HFF-Myc (cell line): ENCODE data around the gene FCMR.

ENCODE experiments used
- DNase-seq: peaks from one replicate; pipeline ENCODE4 v3.0.0-alpha.2; 2011; ENCODE audit warnings: low read depth; ENCODE audit errors: extremely low read depth
- H3K4me3 ChIP-seq: replicated peaks from 2 replicates; pipeline ENCODE4 v1.5.1; 2011; ENCODE audit warnings: low read depth, mild to moderate bottlenecking, control low read depth, low read length
- TF ChIP-seq, protein P1 (sequence below): IDR thresholded peaks from 2 replicates; pipeline ENCODE4 v1.5.1; 2012; ENCODE audit warnings: mild to moderate bottlenecking, low read depth, low read length, control low read depth; ENCODE audit errors: missing control alignments

FCMR gene

DNA sequence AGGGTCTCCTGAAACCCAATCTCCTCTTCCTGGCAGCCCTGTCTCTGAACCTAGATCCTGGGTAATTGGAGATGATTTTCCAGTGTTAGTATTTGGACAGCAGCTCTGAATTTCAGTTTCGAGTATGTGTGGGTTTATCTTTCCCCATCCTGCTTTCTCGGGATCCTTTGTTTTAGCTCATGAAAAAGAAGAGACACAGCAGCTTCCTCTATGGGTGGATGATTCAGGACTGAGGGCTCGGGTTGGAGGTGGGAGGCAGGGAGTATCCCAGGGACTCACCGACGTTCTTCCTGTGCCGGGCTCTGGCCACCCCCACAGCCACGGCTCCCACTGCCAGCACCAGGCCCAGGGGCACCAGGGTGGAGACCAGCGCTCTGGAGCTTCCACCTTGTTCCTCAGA is 10.4 kb upstream of the FCMR start:
- TF ChIP-seq, protein P1, sequence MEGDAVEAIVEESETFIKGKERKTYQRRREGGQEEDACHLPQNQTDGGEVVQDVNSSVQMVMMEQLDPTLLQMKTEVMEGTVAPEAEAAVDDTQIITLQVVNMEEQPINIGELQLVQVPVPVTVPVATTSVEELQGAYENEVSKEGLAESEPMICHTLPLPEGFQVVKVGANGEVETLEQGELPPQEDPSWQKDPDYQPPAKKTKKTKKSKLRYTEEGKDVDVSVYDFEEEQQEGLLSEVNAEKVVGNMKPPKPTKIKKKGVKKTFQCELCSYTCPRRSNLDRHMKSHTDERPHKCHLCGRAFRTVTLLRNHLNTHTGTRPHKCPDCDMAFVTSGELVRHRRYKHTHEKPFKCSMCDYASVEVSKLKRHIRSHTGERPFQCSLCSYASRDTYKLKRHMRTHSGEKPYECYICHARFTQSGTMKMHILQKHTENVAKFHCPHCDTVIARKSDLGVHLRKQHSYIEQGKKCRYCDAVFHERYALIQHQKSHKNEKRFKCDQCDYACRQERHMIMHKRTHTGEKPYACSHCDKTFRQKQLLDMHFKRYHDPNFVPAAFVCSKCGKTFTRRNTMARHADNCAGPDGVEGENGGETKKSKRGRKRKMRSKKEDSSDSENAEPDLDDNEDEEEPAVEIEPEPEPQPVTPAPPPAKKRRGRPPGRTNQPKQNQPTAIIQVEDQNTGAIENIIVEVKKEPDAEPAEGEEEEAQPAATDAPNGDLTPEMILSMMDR = no peak
- H3K4me3 ChIP-seq = no peak overlapping the region
- no peak for DNase-seq

DNA sequence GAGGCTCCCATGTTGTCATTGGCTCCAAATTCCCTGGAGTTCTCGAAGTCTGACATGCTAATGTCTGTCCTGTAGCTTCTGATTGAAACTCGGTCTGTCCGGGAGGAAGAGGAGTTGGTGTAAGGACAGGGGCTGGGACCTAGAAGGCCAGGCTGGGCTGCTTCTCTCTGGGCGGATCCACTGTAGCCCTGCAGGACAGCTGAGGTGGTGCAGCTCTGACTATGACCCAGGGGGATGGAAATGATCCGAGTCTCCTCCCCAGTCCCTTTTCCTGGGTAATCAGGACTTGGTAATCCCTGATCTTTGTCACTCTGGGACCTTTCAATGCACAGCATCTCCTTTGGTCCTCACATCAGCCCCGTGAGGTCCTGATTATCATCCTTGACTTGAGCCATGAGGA is 10.0 kb upstream of the FCMR start:
- H3K4me3 ChIP-seq = no peak overlapping the region
- TF ChIP-seq, protein P1 = peak; percentile 17
- no peak for DNase-seq

DNA sequence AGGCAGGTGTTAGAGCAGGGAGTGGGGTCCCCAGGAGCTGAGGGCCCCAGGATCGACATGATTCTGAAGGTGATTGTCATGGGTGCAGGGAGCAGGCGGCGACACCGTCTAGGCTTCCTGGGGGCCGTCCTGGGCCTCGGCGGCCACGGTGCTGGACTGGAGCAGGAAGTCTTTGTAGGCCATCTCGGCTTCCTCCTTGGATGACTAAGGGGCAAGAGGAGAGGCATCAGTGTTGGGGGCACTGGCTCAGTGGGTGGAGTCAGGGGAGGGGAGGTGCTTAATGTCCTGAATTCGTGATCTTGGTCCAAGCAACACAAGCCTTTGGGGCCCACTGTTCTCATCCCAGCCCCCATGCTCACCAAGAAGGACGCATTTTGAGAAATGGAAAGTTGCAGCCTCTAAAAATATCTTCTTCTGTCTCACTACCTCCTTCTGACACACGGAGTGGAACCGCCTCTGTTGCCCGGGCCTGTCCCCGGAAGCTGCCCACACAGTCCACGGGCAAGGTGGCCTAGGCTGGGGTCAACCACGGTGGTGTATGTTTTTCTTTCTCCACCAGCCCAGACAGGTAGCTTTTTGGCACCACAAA is 8.6 kb upstream of the FCMR start:
- TF ChIP-seq, protein P1 = no peak
- DNase-seq = no peak
- H3K4me3 ChIP-seq = no peak overlapping the region

DNA sequence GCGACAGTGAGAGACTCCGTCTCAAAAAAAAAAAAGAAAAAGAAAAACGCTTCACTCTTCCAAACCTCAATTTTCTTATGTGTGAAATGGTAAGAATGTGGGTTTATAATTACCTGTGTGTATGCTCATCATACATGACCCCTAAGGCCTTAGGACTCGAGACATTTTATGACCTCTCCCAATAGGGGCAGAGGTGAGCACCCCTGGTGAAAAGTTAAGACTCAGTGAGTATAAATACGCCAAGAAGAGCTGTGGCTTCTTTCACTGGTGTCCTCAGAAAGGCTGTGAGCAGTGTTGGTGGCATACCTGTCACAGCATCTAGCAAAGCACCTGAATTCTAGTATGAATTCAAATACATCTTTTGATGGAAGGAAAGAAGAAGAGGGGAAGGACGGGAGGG is 7.8 kb upstream of the FCMR start:
- TF ChIP-seq, protein P1 = no peak
- DNase-seq = no peak
- no peak overlapping the region for H3K4me3 ChIP-seq

DNA sequence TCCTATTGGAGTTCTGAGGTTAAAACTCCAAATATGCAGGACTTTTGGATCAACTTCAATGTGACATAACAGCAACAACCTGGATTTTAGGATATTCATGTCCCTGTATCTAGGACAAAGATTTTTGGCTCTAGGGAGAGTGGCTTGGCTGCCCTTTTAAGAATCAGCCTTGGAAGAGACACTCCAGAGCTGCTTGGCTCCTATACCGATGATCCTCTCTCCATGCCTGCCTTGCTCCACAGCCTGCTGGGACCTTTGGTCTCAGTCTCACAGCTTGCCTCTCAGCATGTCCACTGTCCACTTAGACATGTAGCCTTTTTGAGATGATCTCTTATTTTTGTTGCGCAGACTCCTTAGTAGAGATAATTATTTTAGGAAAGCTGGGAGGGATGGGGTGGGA is 4.5 kb upstream of the FCMR start:
- no peak overlapping the region for H3K4me3 ChIP-seq
- no peak for DNase-seq
- TF ChIP-seq, protein P1 = no peak

DNA sequence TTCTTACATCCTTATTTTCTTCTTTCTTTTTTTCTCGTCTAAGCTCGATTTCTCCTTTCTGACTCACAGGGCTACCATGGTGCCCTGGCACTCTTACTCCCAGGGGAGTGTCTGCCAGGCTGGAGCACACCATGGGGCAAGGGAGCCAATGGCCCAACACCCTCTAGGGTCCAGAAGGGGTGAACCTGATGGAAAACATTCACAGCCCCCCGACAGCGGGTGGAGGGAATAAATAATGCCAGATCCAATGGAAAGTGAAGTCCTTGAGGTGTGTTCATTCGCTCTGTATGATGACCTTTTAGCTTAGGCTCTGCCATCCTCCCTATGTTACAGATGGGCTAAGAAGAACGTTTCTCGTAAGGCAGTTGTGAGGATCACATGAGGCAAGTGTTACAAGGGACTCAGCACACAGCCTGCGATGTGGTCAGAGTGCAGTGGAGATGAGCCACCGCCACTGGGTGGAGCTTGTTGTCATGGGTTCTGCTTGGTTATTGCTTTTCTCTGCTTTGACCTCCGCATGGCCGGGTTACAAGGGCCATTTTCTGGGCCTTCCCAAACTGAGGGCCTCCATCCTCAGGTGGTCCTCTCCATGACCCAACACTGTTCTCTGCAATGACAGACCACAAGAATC is 3.5 kb upstream of the FCMR start:
- DNase-seq = no peak
- TF ChIP-seq, protein P1 = no peak

More for the DNA sequence above, 3.5 kb upstream of the FCMR start:
- no peak overlapping the region for H3K4me3 ChIP-seq
